HT1080 (cell line): Measurements from ENCODE around the gene ESRRA. TPM values are rescaled to one million over a fixed set of nuclear protein-coding genes. Genes with fewer than 3 reads are reported as not detected.

ENCODE experiments used
- DNase-seq: peaks from one replicate; pipeline ENCODE4 v3.0.0-alpha.2; 2015; ENCODE audit warnings: low read depth
- total RNA-seq: library from RNA; depleted of rRNA; stranded (reverse); fragments of >200 nt; shearing (Covaris generic); gene quantifications from 2 replicates; pipeline ENCODE4 v1.2.3, GENCODE V29; 2014

Gene ESRRA
- total RNA-seq, 1 experiment from 2014 or later, result 77.5 TPM

GRCh38 chr11:64348383-64349024, 43.2 kb downstream of the ESRRA start:
- DNase-seq, result no peak

DNA sequence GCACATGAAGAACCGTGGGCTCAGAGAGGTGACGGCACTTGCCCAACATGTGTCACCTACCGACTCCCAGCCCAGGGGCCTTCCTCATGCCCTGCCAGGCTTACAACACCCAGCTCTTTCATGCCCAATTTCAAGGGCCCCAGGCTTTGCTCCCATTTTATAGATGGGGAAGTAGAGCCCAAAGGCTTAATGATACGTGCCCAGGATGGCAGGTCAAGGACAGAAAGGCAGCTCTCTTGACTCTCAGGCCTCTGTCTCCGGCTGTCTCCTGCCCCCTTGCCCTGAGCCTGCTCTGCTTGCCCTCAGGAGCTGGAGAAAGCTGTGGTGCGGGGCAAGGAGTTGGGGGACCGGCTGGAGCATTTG, 43.7 kb downstream of the ESRRA start:
- no peak for DNase-seq

DNA sequence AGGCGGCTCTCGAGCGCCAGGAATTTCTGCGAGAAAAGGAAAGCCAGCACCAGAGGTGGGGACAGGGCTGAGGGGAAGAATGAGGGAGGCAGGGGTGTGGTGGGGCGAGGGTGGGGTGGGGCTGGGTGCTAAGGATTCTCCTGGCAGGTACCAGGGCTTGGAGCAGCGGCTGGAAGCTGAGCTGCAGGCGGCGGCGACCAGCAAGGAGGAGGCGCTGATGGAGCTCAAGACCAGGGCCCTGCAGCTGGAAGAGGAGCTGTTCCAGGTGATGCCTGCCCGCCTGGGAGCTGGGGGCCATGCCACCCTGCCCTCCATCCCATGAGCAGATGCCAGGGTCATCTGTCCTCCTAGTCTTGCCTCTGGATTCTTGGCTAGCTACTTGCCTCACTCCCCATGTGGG, 44.1 kb downstream of the ESRRA start:
- no peak for DNase-seq

GRCh38 chr11:64351136-64351631, 45.9 kb downstream of the ESRRA start:
- no peak for DNase-seq

GRCh38 chr11:64352099-64352994, 47.0 kb downstream of the ESRRA start:
- no peak for DNase-seq

DNA sequence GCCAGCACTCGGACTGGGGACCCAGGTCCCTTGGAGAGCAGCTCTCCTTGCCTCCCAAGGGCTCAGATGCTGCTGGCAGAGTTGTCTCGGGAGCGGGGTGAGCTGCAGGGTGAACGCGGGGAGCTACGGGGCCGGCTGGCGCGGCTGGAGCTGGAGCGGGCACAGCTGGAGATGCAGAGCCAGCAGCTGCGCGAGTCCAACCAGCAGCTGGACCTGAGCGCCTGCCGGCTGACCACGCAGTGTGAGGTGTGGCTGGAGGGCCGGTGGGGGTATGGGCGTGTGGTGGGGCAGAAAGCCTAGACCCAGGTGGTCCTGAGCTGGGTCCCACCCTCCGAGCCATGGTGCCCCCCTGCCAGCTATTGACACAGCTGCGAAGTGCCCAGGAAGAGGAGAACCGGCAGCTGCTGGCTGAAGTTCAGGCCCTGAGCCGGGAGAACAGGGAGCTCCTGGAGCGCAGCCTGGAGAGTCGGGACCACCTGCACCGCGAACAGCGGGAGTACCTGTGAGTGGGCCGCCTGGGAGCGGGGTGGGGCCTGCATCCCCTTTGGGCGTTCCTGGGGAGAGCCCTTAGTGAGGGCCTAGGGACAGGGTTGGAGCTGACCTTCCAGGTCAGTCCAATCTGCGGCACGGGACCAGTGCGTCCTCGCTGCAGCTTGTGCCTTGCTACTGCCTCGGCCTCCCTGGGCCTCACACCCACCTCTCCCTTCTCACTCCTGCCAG, 47.8 kb downstream of the ESRRA start:
- DNase-seq, result no peak

GRCh38 chr11:64353715-64354506, 48.6 kb downstream of the ESRRA start:
- no peak for DNase-seq

DNA sequence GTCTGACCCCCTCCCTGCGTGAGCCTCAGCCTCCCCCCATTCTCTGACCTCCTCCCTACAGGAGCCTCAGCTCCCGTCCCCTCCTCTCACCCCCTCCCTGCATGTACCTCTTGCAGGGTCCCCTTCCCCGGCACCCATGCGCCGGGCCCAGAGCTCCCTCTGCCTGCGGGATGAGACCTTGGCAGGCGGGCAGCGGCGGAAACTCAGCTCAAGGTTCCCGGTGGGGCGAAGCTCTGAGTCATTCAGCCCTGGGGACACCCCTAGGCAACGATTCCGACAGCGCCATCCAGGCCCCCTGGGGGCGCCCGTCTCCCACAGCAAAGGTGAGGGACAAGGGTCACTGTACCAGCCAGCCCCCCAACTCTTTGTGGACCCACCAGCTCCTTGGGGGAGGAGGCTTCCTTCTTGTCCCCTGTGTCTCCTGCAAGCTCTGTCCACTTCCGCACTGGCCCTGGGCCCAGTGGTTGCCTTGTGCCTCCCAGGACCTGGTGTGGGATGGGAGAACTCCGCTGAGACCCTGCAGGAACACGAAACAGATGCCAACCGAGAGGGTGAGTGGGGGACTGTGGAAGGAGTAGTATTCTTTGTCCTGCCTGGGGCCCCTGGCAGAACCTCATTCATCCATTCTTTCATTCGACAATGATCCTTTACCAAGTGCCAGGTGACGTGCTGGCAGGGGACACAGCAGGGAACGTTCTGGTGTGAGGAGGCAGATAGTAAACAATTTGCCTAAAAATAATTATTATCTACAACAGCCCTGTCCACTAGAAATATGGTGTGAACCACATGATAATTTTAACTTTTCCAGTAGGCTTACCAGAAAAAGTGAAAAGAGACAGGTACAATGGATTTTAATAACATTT, 50.0 kb downstream of the ESRRA start:
- DNase-seq, result peak; percentile 88

DNA sequence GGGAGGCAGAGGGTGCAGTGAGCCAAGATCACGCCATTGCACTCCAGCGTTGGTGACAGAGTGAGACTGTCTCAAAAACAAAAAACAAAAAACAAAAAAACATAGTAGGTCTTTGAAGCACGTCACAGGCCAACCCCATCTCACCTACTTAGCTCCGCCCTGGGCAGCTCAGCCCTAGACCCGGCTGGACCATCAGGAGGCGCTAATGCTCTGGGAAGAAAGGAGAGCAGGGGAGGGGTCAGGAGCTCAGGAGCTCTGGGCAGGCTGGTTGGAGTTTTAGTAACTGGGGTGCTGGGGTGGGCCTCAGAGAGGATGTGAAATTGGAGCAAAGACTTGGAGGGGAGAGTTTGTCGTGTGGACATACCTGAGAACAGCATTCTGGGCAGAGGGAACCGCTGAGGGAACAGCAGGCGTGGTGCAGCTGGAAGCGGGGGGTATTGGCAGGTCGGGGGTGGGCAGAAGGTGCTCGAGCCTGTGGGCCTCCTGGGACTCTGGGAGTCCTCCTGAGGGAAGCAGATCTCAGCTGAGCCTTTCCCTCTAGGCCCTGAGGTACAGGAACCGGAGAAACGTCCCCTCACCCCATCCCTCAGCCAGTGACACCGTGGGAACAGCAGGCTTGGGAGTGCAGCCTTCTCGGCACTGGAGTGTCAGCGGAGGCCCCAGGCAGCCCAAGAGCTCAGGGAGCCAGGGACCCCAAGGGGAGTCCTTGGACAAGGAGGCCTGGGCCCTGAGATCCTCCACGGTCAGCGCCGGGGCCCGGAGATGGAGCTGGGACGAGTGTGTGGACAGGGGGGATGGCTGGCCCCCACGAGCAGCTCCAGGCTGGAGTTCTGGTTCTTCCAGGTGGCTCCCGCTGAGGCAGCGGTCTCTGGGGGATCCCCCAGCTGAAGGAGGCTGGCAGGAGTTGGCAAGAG, 51.4 kb downstream of the ESRRA start:
- peak; percentile 63 for DNase-seq

DNA sequence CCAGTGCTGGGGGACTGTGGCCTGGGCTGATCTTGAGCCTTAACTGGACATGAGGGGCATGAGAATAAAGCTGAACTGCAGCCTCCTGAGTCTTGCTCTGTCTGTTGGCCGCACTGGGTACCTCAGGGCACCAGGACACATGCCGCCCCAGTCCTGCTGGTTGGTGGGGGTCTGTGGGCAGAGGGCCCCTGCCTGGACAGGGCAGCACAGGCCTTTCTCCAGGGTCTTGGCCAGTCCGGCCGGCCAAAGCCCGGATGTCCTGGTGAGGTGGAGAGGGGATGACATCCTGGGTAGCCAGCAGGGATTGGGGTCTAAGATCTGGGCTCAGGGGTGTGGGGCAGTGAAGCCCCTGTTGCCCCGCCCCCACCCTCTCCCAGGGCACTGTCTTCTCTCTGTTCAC, 52.1 kb downstream of the ESRRA start:
- DNase-seq, result no peak

GRCh38 chr11:64357904-64358535, 52.7 kb downstream of the ESRRA start:
- DNase-seq, result peak; percentile 83

GRCh38 chr11:64358536-64358906, 53.2 kb downstream of the ESRRA start:
- DNase-seq, result no peak

GRCh38 chr11:64358907-64359711, 53.8 kb downstream of the ESRRA start, which contains the start of gene RPS6KA4:
Gene RPS6KA4 (plus strand): TSS chr11:64359162. CDS start chr11:64359236, 74 bp downstream.
- DNase-seq, result peak; percentile 60

DNA sequence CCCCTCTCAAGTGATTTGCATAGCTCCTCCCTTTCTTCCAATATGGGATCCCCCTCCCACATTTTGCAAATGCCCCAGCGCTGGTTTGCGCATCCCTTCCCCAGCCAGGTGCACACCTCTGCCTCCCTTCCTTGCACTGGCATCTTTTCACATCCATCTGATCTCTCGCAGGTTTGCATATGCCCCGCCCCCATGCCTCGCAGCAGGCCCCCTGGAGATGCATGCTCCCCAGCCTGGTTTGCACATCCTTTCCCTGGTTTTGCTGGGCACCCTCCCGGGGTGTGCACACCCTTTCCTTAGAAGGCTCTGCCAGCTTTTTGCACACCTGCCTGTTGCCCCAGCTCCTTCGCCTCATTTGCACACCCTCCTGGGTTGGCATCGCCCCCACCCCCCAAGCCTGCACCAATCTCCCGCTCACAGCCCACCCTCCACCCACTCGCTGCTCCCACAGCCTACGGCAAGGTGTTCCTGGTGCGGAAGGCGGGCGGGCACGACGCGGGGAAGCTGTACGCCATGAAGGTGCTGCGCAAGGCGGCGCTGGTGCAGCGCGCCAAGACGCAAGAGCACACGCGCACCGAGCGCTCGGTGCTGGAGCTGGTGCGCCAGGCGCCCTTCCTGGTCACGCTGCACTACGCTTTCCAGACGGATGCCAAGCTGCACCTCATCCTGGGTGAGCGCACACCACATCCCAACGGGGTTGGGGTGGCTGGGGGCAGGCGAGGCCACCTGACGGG, 54.6 kb downstream of the ESRRA start:
- no peak for DNase-seq

GRCh38 chr11:64360448-64360921, 55.2 kb downstream of the ESRRA start:
- no peak for DNase-seq

DNA sequence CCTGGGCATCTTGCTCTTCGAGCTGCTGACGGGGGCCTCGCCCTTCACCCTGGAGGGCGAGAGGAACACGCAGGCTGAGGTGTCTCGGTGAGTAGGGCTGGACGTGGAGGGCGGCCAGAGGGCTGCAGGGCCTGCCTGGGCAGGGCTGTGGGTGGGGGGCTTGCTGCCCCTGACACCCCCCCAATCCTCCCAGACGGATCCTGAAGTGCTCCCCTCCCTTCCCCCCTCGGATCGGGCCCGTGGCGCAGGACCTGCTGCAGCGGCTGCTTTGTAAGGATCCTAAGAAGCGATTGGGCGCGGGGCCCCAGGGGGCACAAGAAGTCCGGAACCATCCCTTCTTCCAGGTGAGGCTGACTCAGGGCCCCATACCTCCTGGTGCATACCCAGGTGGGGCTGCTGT, 56.3 kb downstream of the ESRRA start:
- no peak for DNase-seq

DNA sequence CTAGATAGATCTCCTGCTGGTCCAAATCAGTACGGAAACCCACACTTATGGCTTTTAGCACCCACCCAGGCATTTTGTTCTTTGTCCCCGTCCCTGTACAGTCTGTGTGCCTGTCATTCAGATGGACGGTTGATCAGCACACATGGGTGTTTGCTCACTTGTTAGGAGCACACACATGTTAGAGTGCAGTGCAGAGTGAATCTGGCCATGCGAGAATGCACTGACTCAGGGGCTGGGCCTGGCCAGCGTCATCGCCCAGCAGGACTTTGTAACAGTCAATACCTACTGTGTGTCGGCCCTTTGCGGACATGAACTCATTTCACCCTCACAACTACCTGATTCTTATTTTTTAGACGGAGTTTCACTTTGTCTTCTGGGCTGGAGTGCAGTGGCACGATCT, 57.0 kb downstream of the ESRRA start:
- no peak for DNase-seq
